ENCODE measurements around the gene RPS19.

RPS19 gene

DNA sequence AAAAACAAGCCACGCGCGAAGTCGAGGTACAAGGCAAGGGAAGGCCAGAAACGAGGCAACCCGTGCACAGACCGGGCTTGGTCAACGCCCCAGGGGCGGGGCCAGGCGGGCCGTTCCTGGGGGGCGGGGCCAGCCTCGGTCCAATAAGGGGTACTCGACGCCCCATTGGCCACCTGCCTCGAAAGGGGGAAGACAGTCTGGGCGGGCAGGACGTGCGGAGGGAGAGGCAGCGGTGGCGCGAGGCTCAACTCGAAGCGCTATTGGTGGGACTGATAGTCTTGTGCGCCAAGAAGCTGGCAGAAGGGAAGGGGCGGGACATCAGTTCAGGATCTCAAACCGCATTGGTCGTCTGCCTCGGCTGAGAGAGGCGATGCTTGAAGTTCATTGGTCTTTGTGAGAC is 15.5 kb upstream of the RPS19 start, which contains the start of gene LYPD4:
Gene LYPD4 (minus strand): TSS at position 83 of the 400 bp plus-strand sequence. CDS start 5,398 bp downstream, outside the sequence.
- no peak within 1 kb of the TSS for H3K4me3 ChIP-seq (ENCODE audit: low read length)
- H3K4me1 ChIP-seq (ENCODE audit: control insufficient read depth, low read depth, low read length): no peaks in the 10 kb centered on the region
- H3K27ac ChIP-seq (ENCODE audit: low read length): no peak within 1 kb of the TSS
- H3K9ac ChIP-seq (ENCODE audit: low read length): no peak within 1 kb of the TSS
- no peaks in the 10 kb centered on the region for H3K27me3 ChIP-seq (ENCODE audit: control insufficient read depth, insufficient read depth, low read length)
- no peaks in the 10 kb centered on the region for H3K36me3 ChIP-seq (ENCODE audit: control insufficient read depth, low read depth, low read length)
- H3K9me3 ChIP-seq (ENCODE audit: control insufficient read depth, low read depth, low read length): no peaks in the 10 kb centered on the region

DNA sequence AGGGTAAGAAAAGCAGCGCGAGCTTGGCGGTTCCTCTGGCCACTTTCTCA is 15.2 kb upstream of the RPS19 start, which contains the start of gene DMRTC2:
Gene DMRTC2 (plus strand): TSS at position 42 of the 50 bp plus-strand sequence. CDS start 2,387 bp downstream, outside the sequence.
- no peaks in the 10 kb centered on the region for H3K27me3 ChIP-seq (ENCODE audit: control insufficient read depth, insufficient read depth, low read length)
- H3K4me3 ChIP-seq (ENCODE audit: low read length): no peak within 1 kb of the TSS
- no peaks in the 10 kb centered on the region for H3K36me3 ChIP-seq (ENCODE audit: control insufficient read depth, low read depth, low read length)
- H3K4me1 ChIP-seq (ENCODE audit: control insufficient read depth, low read depth, low read length): no peaks in the 10 kb centered on the region
- no peak within 1 kb of the TSS for H3K27ac ChIP-seq (ENCODE audit: low read length)
- no peaks in the 10 kb centered on the region for H3K9me3 ChIP-seq (ENCODE audit: control insufficient read depth, low read depth, low read length)
- no peak within 1 kb of the TSS for H3K9ac ChIP-seq (ENCODE audit: low read length)

- H3K9ac ChIP-seq (ENCODE audit: low read length): no peak overlapping the region
Measured at GRCh38 chr19:41845051-41845590, 14.9 kb upstream of the RPS19 start.

GRCh38 chr19:41847351-41848105 is 12.5 kb upstream of the RPS19 start:
- H3K9me3 ChIP-seq (ENCODE audit: control insufficient read depth, low read depth, low read length): no peaks in the 10 kb centered on the region
- no peaks in the 10 kb centered on the region for H3K27me3 ChIP-seq (ENCODE audit: control insufficient read depth, insufficient read depth, low read length)
- H3K4me3 ChIP-seq (ENCODE audit: low read length): no peak overlapping the region

More at GRCh38 chr19:41845051-41845590, 14.9 kb upstream of the RPS19 start:
- H3K36me3 ChIP-seq (ENCODE audit: control insufficient read depth, low read depth, low read length): no peaks in the 10 kb centered on the region
- H3K9me3 ChIP-seq (ENCODE audit: control insufficient read depth, low read depth, low read length): no peaks in the 10 kb centered on the region
- H3K27me3 ChIP-seq (ENCODE audit: control insufficient read depth, insufficient read depth, low read length): no peaks in the 10 kb centered on the region
- H3K27ac ChIP-seq (ENCODE audit: low read length): no peak overlapping the region
- H3K4me3 ChIP-seq (ENCODE audit: low read length): no peak overlapping the region
- H3K4me1 ChIP-seq (ENCODE audit: control insufficient read depth, low read depth, low read length): no peaks in the 10 kb centered on the region

GRCh38 chr19:41848666-41849065 is 11.4 kb upstream of the RPS19 start:
- no peaks in the 10 kb centered on the region for H3K27me3 ChIP-seq (ENCODE audit: control insufficient read depth, insufficient read depth, low read length)

More at GRCh38 chr19:41847351-41848105, 12.5 kb upstream of the RPS19 start:
- Histone ChIP-seq H3K27ac (ENCODE audit: low read length) (no peak overlapping the region), H3K9ac (ENCODE audit: low read length) (no peak overlapping the region), H3K36me3 (ENCODE audit: control insufficient read depth, low read depth, low read length) (no peaks in the 10 kb centered on the region), H3K4me1 (ENCODE audit: control insufficient read depth, low read depth, low read length) (no peaks in the 10 kb centered on the region)

GRCh38 chr19:41849067-41849466 is 11.0 kb upstream of the RPS19 start:
- H3K36me3 ChIP-seq (ENCODE audit: control insufficient read depth, low read depth, low read length): no peaks in the 10 kb centered on the region
- H3K4me3 ChIP-seq (ENCODE audit: low read length): no peak overlapping the region
- no peaks in the 10 kb centered on the region for H3K9me3 ChIP-seq (ENCODE audit: control insufficient read depth, low read depth, low read length)
- H3K4me1 ChIP-seq (ENCODE audit: control insufficient read depth, low read depth, low read length): no peaks in the 10 kb centered on the region
- no peaks in the 10 kb centered on the region for H3K27me3 ChIP-seq (ENCODE audit: control insufficient read depth, insufficient read depth, low read length)
- H3K9ac ChIP-seq (ENCODE audit: low read length): no peak overlapping the region
- no peak overlapping the region for H3K27ac ChIP-seq (ENCODE audit: low read length)

More at GRCh38 chr19:41848666-41849065, 11.4 kb upstream of the RPS19 start:
- Histone ChIP-seq H3K9ac (ENCODE audit: low read length) (no peak overlapping the region), H3K4me3 (ENCODE audit: low read length) (no peak overlapping the region), H3K27ac (ENCODE audit: low read length) (no peak overlapping the region), H3K36me3 (ENCODE audit: control insufficient read depth, low read depth, low read length) (no peaks in the 10 kb centered on the region), H3K9me3 (ENCODE audit: control insufficient read depth, low read depth, low read length) (no peaks in the 10 kb centered on the region), H3K4me1 (ENCODE audit: control insufficient read depth, low read depth, low read length) (no peaks in the 10 kb centered on the region)

- no peaks in the 10 kb centered on the region for H3K9me3 ChIP-seq (ENCODE audit: control insufficient read depth, low read depth, low read length)
- H3K4me3 ChIP-seq (ENCODE audit: low read length): no peak overlapping the region
- no peaks in the 10 kb centered on the region for H3K27me3 ChIP-seq (ENCODE audit: control insufficient read depth, insufficient read depth, low read length)
- H3K9ac ChIP-seq (ENCODE audit: low read length): no peak overlapping the region
- no peak overlapping the region for H3K27ac ChIP-seq (ENCODE audit: low read length)
- no peaks in the 10 kb centered on the region for H3K36me3 ChIP-seq (ENCODE audit: control insufficient read depth, low read depth, low read length)
- no peaks in the 10 kb centered on the region for H3K4me1 ChIP-seq (ENCODE audit: control insufficient read depth, low read depth, low read length)
Measured at GRCh38 chr19:41850381-41850780, 9.7 kb upstream of the RPS19 start.

DNA sequence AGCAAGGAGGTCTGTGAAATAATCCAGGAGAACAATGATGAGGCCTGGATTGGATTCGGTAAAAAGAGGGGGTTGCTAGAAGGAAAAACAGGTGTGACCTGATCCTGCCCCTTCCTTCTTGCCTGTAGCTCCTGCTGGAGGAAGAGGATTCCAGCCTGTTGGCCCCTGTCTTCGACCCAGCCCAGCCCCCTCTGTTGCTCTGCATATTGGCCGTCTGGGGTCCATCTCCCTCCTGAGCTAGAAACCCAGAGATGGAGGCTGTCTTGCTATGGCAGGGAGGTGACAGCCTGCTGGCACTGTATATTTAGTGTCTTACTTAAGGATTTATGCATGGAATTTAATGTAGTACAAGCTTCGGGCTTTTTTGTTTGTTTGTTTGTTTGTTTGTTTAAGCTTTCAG is 8.6 kb upstream of the RPS19 start:
- Histone ChIP-seq H3K9me3 (ENCODE audit: control insufficient read depth, low read depth, low read length) (no peaks in the 10 kb centered on the region), H3K27ac (ENCODE audit: low read length) (no peak overlapping the region), H3K9ac (ENCODE audit: low read length) (no peak overlapping the region), H3K4me1 (ENCODE audit: control insufficient read depth, low read depth, low read length) (no peaks in the 10 kb centered on the region), H3K36me3 (ENCODE audit: control insufficient read depth, low read depth, low read length) (no peaks in the 10 kb centered on the region), H3K4me3 (ENCODE audit: low read length) (no peak overlapping the region), H3K27me3 (ENCODE audit: control insufficient read depth, insufficient read depth, low read length) (no peaks in the 10 kb centered on the region)

DNA sequence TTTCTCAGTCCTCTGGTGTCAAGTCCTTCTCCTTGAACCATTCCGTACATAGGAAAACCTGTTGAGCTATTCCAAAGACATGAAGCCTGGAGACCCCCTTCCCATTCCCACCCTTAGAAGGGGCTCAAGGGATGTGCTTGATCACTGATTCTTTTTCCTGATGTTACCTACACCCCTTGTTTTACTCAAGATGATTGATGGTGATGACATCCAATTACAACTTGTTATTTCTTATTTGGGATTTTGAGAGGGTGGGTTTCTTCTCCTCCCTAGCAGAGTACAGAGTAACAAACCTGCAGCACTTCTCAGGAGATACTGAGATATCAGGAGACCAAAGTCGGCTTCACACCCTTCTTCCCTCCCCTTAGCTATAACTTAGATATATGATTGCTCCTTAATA is 6.7 kb upstream of the RPS19 start:
- H3K27ac ChIP-seq (ENCODE audit: low read length): no peak overlapping the region
- H3K4me3 ChIP-seq (ENCODE audit: low read length): no peak overlapping the region
- no peak overlapping the region for H3K9ac ChIP-seq (ENCODE audit: low read length)
- H3K27me3 ChIP-seq (ENCODE audit: control insufficient read depth, insufficient read depth, low read length): no peaks in the 10 kb centered on the region
- no peaks in the 10 kb centered on the region for H3K9me3 ChIP-seq (ENCODE audit: control insufficient read depth, low read depth, low read length)
- H3K36me3 ChIP-seq (ENCODE audit: control insufficient read depth, low read depth, low read length): no peaks in the 10 kb centered on the region
- H3K4me1 ChIP-seq (ENCODE audit: control insufficient read depth, low read depth, low read length): no peaks in the 10 kb centered on the region

- Histone ChIP-seq H3K9ac (ENCODE audit: low read length) (no peak overlapping the region), H3K4me3 (ENCODE audit: low read length) (no peak overlapping the region), H3K4me1 (ENCODE audit: control insufficient read depth, low read depth, low read length) (no peaks in the 10 kb centered on the region), H3K9me3 (ENCODE audit: control insufficient read depth, low read depth, low read length) (no peaks in the 10 kb centered on the region), H3K27me3 (ENCODE audit: control insufficient read depth, insufficient read depth, low read length) (no peaks in the 10 kb centered on the region), H3K36me3 (ENCODE audit: control insufficient read depth, low read depth, low read length) (no peaks in the 10 kb centered on the region), H3K27ac (ENCODE audit: low read length) (no peak overlapping the region)
Measured at GRCh38 chr19:41853768-41854167, 6.3 kb upstream of the RPS19 start.

- H3K27me3 ChIP-seq (ENCODE audit: control insufficient read depth, insufficient read depth, low read length): no peaks in the 10 kb centered on the region
- no peak overlapping the region for H3K27ac ChIP-seq (ENCODE audit: low read length)
- peak overlapping the region; percentile 26 for H3K9ac ChIP-seq (ENCODE audit: low read length)
- H3K9me3 ChIP-seq (ENCODE audit: control insufficient read depth, low read depth, low read length): no peaks in the 10 kb centered on the region
- H3K4me3 ChIP-seq (ENCODE audit: low read length): peak overlapping the region; percentile 31
- H3K36me3 ChIP-seq (ENCODE audit: control insufficient read depth, low read depth, low read length): peaks cover 35% of the 10 kb centered on the region
- H3K4me1 ChIP-seq (ENCODE audit: control insufficient read depth, low read depth, low read length): peaks cover 18% of the 10 kb centered on the region
Measured at GRCh38 chr19:41859213-41859617, 840 bp upstream of the RPS19 start.

DNA sequence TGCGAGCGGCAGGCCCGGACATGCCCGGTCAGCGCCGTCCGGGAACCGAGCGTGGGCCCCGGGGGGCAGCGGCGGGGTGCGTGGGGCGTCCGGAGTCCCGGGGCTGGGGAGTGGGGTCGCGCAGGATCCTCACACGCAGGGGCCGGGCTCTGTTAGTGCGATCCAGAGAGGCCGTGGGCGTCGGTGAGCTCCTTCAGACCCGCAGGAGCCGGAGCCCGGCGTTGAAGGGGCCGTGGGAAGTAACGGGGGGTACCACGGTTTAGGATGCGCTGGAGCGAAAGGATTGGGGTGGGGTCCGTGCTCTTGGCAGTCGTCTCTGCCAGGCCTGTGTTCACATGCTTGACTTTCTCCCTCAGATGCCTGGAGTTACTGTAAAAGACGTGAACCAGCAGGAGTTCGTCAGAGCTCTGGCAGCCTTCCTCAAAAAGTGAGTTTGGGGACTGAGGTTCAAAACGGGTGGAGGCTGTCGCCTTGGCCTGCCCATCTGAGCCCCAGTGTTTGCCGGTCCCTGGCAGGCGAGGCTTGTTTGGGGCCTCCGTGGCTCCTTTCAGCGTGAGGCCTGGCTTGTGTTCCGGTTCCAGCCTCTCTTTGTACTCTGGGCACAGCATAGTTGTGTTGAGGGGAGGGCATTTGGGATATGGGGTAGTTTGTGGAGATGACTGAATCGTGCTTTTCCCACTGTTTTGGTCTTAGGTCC is 512 bp downstream of the RPS19 start:
- H3K9ac ChIP-seq (ENCODE audit: low read length): peak overlapping the region; percentile 94
- no peaks in the 10 kb centered on the region for H3K27me3 ChIP-seq (ENCODE audit: control insufficient read depth, insufficient read depth, low read length)
- H3K36me3 ChIP-seq (ENCODE audit: control insufficient read depth, low read depth, low read length): peaks cover 48% of the 10 kb centered on the region
- H3K4me3 ChIP-seq (ENCODE audit: low read length): peak overlapping the region; percentile 95
- peaks cover 18% of the 10 kb centered on the region for H3K4me1 ChIP-seq (ENCODE audit: control insufficient read depth, low read depth, low read length)
- no peaks in the 10 kb centered on the region for H3K9me3 ChIP-seq (ENCODE audit: control insufficient read depth, low read depth, low read length)
- peak overlapping the region; percentile 61 for H3K27ac ChIP-seq (ENCODE audit: low read length)
